HG02943 (cell line): Measurements from ENCODE around the gene POTED.
"Not testable (repeated sequence)": the region's sequence is repeated elsewhere in the genome, so short reads cannot be mapped to it uniquely, and the experiment has no call there.

Experiments used
- ATAC-seq: cut with Tn5 transposase; IDR thresholded peaks from one replicate; pipeline ENCODE4 v1.9.1; 2021; ENCODE audit warnings: mild to moderate bottlenecking, low read depth, moderate library complexity; ENCODE audit not compliant: unreplicated experiment

The POTED gene

DNA sequence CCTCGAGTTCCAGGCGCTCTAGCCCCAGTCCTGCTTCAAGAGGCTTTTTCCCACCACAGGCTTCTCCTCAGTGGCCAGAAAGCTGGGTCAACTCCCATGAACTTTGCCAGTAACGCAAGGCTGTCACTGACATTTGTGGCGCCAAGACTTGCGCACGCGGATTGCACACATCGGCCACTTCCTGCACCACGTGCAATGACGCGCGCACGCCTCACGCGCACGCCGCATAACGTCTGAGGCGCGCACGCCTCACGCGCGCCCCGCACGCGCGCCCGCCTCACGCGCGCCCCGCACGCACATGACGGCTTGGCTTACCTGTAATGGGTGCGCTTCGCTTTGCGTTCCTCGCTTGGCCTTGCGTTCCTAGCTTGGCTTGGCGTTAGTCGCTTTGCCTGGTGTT is at the start of gene POTED:
Gene POTED (plus strand): TSS at position 301 of the 400 bp plus-strand sequence. CDS start 452 bp downstream, outside the sequence.
- not testable (repeated sequence) for ATAC-seq

DNA sequence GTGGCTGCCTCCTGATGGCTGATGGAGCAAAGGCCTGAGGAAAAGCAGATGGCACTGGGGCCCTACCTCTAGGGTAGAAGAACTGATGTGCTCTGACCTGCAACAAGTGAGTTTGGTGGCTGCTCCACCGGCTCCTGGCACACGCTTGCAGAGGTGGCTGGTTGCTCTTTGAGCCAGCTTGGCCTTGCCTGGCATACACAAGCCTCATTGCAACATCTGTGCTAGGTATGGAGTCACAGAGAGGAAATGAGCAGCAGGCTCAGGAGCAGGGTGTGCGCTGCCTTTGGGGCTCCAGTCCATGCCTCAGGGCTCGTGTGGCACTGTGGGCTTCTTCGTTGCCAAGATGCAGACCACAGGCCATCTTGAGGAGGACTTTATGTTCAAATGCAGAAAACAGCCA is 40.5 kb downstream of the POTED start:
- ATAC-seq, result not testable (repeated sequence)

DNA sequence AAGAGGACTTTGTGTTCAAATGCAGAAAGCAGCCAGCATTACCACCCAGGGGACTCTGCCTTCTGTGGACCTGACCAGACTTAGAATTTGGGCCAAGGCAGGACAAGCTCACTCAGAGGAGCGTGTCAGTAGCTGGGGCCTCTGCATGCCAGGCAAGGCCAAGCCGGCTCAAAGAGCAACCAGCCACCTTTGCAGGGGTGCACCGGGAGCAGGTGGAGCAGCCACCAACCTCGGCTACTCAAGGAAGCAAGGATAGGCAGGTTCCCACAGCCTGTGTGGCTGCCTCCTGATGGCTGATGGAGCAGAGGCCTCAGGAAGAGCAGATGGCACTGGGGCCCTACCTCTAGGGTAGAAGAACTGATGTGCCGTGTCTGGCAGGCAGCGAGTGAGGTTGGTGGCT is 42.2 kb downstream of the POTED start:
- ATAC-seq, result not testable (repeated sequence)
